K562 (cell line): ENCODE data around the gene ELF1. TPM values are rescaled to one million over a fixed set of nuclear protein-coding genes. Genes with fewer than 3 reads are reported as not detected.
A peak's percentile ranks its signal among the peaks of the same experiment; 100 is the strongest.

ENCODE experiments used
- ARID1B ChIP-seq: fragments of 450-650 bp; IDR thresholded peaks from 2 replicates; pipeline ENCODE4 v1.6.1; 2016; ENCODE audit warnings: antibody characterized with exemption, mild to moderate bottlenecking, inconsistent platforms
- BMI1 ChIP-seq: fragments of 150-350 bp; IDR thresholded peaks from 2 replicates; pipeline ENCODE4 v1.6.1; 2014; ENCODE audit warnings: low read length
- CBFA2T2 ChIP-seq: fragments of 450-650 bp; conservative IDR thresholded peaks from 2 replicates; pipeline ENCODE4 v1.6.1; 2017; ENCODE audit warnings: mild to moderate bottlenecking
- CBFA2T3 ChIP-seq: fragments of 450-650 bp; IDR thresholded peaks from 2 replicates; pipeline ENCODE4 v1.6.1; 2017
- CEBPB ChIP-seq: fragments of 450-650 bp; IDR thresholded peaks from 2 replicates; pipeline ENCODE4 v1.6.1; 2016; ENCODE audit warnings: missing genetic modification characterization, missing compliant biosample characterization
- DACH1 ChIP-seq: fragments of 450-650 bp; IDR thresholded peaks from 2 replicates; pipeline ENCODE4 v1.6.1; 2018; ENCODE audit not compliant: partially characterized antibody
- DPF2 ChIP-seq: fragments of 450-650 bp; IDR thresholded peaks from 2 replicates; pipeline ENCODE4 v1.6.1; 2016
- ERF ChIP-seq: fragments of 450-650 bp; formaldehyde crosslinking; IDR thresholded peaks from 2 replicates; pipeline ENCODE4 v1.4.0; 2020; ENCODE audit warnings: mild to moderate bottlenecking, mixed read lengths
- FOXA3 ChIP-seq, 2 experiments: fragments of 450-650 bp in 1 of 2; sonication (generic) in 1 of 2; formaldehyde crosslinking; IDR thresholded peaks in 1 of 2; conservative IDR thresholded peaks in 1 of 2; 2 replicates each; pipeline versions ENCODE4 v1.4.0 to v1.8.0; 2020 to 2022; ENCODE audit warnings: mild to moderate bottlenecking in 2 of 2, missing genetic modification reagents in 1 of 2
- GTF2A2 ChIP-seq: IDR thresholded peaks from 2 replicates; pipeline ENCODE4 v1.6.1; 2016; ENCODE audit warnings: mild to moderate bottlenecking, missing genetic modification characterization, missing compliant biosample characterization
- JUNB ChIP-seq: fragments of 450-650 bp; formaldehyde crosslinking; conservative IDR thresholded peaks from 2 replicates; pipeline ENCODE4 v1.4.0; 2020; ENCODE audit warnings: mild to moderate bottlenecking
- KLF13 ChIP-seq: fragments of 450-650 bp; IDR thresholded peaks from 2 replicates; pipeline ENCODE4 v1.6.1; 2016; ENCODE audit warnings: missing genetic modification characterization, low read depth, mild to moderate bottlenecking, missing compliant biosample characterization, moderate library complexity, borderline replicate concordance
- KLF16 ChIP-seq: IDR thresholded peaks from 2 replicates; pipeline ENCODE4 v1.6.1; 2016; ENCODE audit warnings: antibody characterized with exemption
- MTA3 ChIP-seq: fragments of 450-650 bp; formaldehyde crosslinking; IDR thresholded peaks from 2 replicates; pipeline ENCODE4 v1.6.1; 2017; ENCODE audit warnings: mild to moderate bottlenecking, borderline replicate concordance
- NCOR1 ChIP-seq: fragments of 450-650 bp; IDR thresholded peaks from 2 replicates; pipeline ENCODE4 v1.6.1; 2016; ENCODE audit warnings: mild to moderate bottlenecking, moderate library complexity
- PML ChIP-seq: IDR thresholded peaks from 2 replicates; pipeline ENCODE4 v1.6.1; 2012; ENCODE audit warnings: low read length, inconsistent platforms
- RCOR1 ChIP-seq, 2 experiments: IDR thresholded peaks; 2 replicates each; pipeline ENCODE4 v1.6.1; 2012; ENCODE audit warnings: low read depth in 2 of 2, low read length in 2 of 2, borderline replicate concordance in 1 of 2, improper control_type of control experiment in 1 of 2
- SMARCA4 ChIP-seq: fragments of 450-650 bp; IDR thresholded peaks from 2 replicates; pipeline ENCODE4 v1.6.1; 2016
- SMARCE1 ChIP-seq: fragments of 450-650 bp; IDR thresholded peaks from 2 replicates; pipeline ENCODE4 v1.7.1; 2016; ENCODE audit warnings: mild to moderate bottlenecking
- SNIP1 ChIP-seq: fragments of 450-650 bp; IDR thresholded peaks from 2 replicates; pipeline ENCODE4 v1.7.1; 2017; ENCODE audit warnings: low read depth, mild to moderate bottlenecking
- SOX6 ChIP-seq: fragments of 450-650 bp; IDR thresholded peaks from 2 replicates; pipeline ENCODE4 v1.6.1; 2014; ENCODE audit warnings: mild to moderate bottlenecking
- SREBF1 ChIP-seq: fragments of 150-350 bp; IDR thresholded peaks from 2 replicates; pipeline ENCODE4 v1.6.1; 2014; ENCODE audit warnings: antibody characterized with exemption, low read depth, low read length, borderline replicate concordance
- STAT5A ChIP-seq: IDR thresholded peaks from 2 replicates; pipeline ENCODE4 v1.6.1; 2012; ENCODE audit warnings: low read length, inconsistent platforms, borderline replicate concordance
- TSC22D4 ChIP-seq: fragments of 450-650 bp; IDR thresholded peaks from 2 replicates; pipeline ENCODE4 v1.6.1; 2016; ENCODE audit warnings: missing genetic modification characterization, missing biosample characterization, control low read depth
- ZNF24 ChIP-seq: fragments of 450-650 bp; IDR thresholded peaks from 2 replicates; pipeline ENCODE4 v1.6.1; 2016
- polyA plus RNA-seq, 8 experiments: library from polyadenylated mRNA; depleted of rRNA in 4 of 8; stranded (reverse) in 5 of 8; unstranded in 3 of 8; fragments of >200 nt; fragmentation: Nextera tagmentation in 2 of 8; fragmentation: Illumina TruSeq in 1 of 8; extraction: Ambion mirVana in 2 of 8; extraction: Trizol in 1 of 8; gene quantifications; 2 replicates each; pipeline versions ENCODE4 v1.2.1 to v1.2.3, GENCODE V29; 2011 to 2014; ENCODE audit warnings: inconsistent platforms in 1 of 8, missing spikeins in 1 of 8
- total RNA-seq, 7 experiments: library from RNA; depleted of rRNA in 6 of 7; stranded (reverse); fragments of >200 nt in 6 of 7; fragmentation: Illumina TruSeq in 2 of 7; extraction: Trizol in 2 of 7; gene quantifications; 2 replicates each; pipeline versions ENCODE4 v1.2.1 to v1.2.3, GENCODE V29; 2011 to 2021; ENCODE audit warnings: low replicate concordance in 1 of 7
- TF ChIP-seq, protein P1 (sequence below): IDR thresholded peaks from 2 replicates; pipeline ENCODE4 v1.6.1; 2012; ENCODE audit warnings: low read depth, low read length, improper control_type of control experiment, borderline replicate concordance
- TF ChIP-seq, protein P2 (sequence below), 2 experiments: fragments of 200-800 bp in 1 of 2; sonication (Bioruptor generic) in 1 of 2; sonication (generic) in 1 of 2; formaldehyde crosslinking in 1 of 2; IDR thresholded peaks in 1 of 2; conservative IDR thresholded peaks in 1 of 2; 2 replicates each; pipeline versions ENCODE4 v1.5.0 to v1.6.1; 2016 to 2020; ENCODE audit warnings: missing compliant biosample characterization in 1 of 2, missing genetic modification characterization in 1 of 2, missing genetic modification reagents in 1 of 2
- TF ChIP-seq, protein P3 (sequence below): fragments of 250-450 bp; sonication (Bioruptor Pico); IDR thresholded peaks from 2 replicates; pipeline ENCODE4 v1.4.0; 2020

Gene ELF1
- total and polyA plus RNA-seq, 9 of the 15 experiments (the other 6 are each of a cell fraction or from before 2014, with no cell fraction given): 24.7 to 54.4 (median 33.4) TPM

DNA sequence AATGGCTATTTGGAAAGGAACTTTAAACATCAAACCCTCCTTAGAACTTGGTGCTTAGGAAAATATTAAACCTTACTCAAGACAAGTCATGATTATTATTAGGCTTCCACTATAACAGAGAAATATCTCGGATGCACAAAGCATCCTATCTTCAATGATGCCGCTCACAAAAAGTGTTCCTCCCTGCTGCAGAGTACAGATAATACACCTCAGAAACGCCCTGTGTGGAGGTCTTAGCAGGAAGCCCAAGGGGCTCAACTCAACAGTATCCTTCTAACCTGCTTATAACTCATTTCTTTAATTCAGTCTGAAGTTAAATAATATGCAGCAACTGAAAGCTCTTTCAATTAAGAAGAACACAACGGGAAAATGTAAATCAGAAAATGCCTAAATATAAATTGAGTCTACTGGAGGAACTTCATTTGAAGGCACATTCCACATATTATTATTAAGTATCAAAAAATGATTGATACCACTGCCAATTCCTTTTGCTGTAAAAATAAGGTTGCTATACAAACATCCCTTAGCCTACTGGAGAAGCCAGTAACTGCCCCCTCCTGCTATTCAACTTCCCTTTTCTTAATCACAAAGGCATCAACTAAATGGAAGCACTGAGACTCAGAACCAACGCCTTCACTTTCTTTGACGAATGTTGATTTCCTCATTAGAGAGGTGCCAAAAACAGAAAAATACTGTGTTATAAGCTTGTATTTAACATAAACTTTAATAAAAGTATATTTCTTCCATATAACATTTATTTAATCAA is 12.0 kb downstream of the ELF1 start (continued):
- TF ChIP-seq CEBPB (no peak), STAT5A (peak; percentile 30; the same call in 1 of the 2 replicates), NCOR1 (peak; percentile 71), SNIP1 (no peak), SMARCE1 (peak; percentile 40), SREBF1 (no peak), CBFA2T3 (peak; percentile 84), FOXA3 (CRISPR knock-in tag; conservative IDR thresholded peaks at IDR 0.05 in 1 of 2, IDR thresholded peaks at IDR 0.05 in 1 of 2) (peak in 1 of 2 experiments; percentile 21; a peak in 1 of 4 replicates), ARID1B (peak; percentile 87), BMI1 (no peak), CBFA2T2 (peak; percentile 64), DPF2 (peak; percentile 83), JUNB (CRISPR knock-in tag) (no peak), TSC22D4 (no peak), KLF16 (peak; percentile 33; the same call in 1 of the 2 replicates), KLF13 (no peak), GTF2A2 (tag) (no peak), ZNF24 (no peak), RCOR1 (IDR thresholded peaks at IDR 0.05; ENCODE audit: borderline replicate concordance in 1 of 2, low read depth in 2 of 2, low read length in 2 of 2) (peak in 1 of 2 experiments; percentile 49; a peak in 1 of 4 replicates), SMARCA4 (peak; percentile 77), DACH1 (peak; percentile 65), MTA3 (0 out of 2 replicates have a peak, but pooled peaks have one; percentile 16), SOX6 (peak; percentile 45; the same call in 1 of the 2 replicates), ERF (no peak), PML (peak; percentile 32; the same call in 1 of the 2 replicates)
- TF ChIP-seq, protein P1, sequence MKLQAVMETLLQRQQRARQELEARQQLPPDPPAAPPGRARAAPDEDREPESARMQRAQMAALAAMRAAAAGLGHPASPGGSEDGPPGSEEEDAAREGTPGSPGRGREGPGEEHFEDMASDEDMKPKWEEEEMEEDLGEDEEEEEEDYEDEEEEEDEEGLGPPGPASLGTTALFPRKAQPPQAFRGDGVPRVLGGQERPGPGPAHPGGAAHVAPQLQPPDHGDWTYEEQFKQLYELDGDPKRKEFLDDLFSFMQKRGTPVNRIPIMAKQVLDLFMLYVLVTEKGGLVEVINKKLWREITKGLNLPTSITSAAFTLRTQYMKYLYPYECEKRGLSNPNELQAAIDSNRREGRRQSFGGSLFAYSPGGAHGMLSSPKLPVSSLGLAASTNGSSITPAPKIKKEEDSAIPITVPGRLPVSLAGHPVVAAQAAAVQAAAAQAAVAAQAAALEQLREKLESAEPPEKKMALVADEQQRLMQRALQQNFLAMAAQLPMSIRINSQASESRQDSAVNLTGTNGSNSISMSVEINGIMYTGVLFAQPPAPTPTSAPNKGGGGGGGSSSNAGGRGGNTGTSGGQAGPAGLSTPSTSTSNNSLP: peak; percentile 13; the same call in 1 of the 2 replicates
- TF ChIP-seq, protein P2, sequence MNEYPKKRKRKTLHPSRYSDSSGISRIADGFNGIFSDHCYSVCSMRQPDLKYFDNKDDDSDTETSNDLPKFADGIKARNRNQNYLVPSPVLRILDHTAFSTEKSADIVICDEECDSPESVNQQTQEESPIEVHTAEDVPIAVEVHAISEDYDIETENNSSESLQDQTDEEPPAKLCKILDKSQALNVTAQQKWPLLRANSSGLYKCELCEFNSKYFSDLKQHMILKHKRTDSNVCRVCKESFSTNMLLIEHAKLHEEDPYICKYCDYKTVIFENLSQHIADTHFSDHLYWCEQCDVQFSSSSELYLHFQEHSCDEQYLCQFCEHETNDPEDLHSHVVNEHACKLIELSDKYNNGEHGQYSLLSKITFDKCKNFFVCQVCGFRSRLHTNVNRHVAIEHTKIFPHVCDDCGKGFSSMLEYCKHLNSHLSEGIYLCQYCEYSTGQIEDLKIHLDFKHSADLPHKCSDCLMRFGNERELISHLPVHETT (CRISPR knock-in tag; conservative IDR thresholded peaks at IDR 0.05 in 1 of 2, IDR thresholded peaks at IDR 0.05 in 1 of 2): no peak
- TF ChIP-seq, protein P3, sequence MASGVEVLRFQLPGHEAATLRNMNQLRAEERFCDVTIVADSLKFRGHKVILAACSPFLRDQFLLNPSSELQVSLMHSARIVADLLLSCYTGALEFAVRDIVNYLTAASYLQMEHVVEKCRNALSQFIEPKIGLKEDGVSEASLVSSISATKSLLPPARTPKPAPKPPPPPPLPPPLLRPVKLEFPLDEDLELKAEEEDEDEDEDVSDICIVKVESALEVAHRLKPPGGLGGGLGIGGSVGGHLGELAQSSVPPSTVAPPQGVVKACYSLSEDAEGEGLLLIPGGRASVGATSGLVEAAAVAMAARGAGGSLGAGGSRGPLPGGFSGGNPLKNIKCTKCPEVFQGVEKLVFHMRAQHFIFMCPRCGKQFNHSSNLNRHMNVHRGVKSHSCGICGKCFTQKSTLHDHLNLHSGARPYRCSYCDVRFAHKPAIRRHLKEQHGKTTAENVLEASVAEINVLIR: no peak
